Fibroblast of the aortic adventitia (primary cell): ENCODE data around the gene SLC2A6. TPM values are rescaled to one million over a fixed set of nuclear protein-coding genes. Genes with fewer than 3 reads are reported as not detected.
A peak's percentile ranks its signal among the peaks of the same experiment; 100 is the strongest.

Experiments
- DNase-seq: peaks from one replicate; pipeline ENCODE4 v3.0.0-alpha.2; 2010; ENCODE audit warnings: low read depth
- H3K4me3 ChIP-seq: 2 replicates; pipeline ENCODE4 v1.5.1; 2011; ENCODE audit warnings: low read depth, mild to moderate bottlenecking, control low read depth, low read length, moderate library complexity
- total RNA-seq: library from RNA; depleted of rRNA; stranded (reverse); fragments of >200 nt; gene quantifications from 2 replicates; pipeline ENCODE4 v1.2.3, GENCODE V29; 2012; ENCODE audit warnings: low replicate concordance
- TF ChIP-seq, protein P1 (sequence below): IDR thresholded peaks from 2 replicates; pipeline ENCODE4 v1.5.1; 2011; ENCODE audit warnings: mild to moderate bottlenecking, low read length, control low read depth, inconsistent platforms; ENCODE audit not compliant: insufficient read depth

The SLC2A6 gene
- total RNA-seq, 1 donor = 7.3 TPM

DNA sequence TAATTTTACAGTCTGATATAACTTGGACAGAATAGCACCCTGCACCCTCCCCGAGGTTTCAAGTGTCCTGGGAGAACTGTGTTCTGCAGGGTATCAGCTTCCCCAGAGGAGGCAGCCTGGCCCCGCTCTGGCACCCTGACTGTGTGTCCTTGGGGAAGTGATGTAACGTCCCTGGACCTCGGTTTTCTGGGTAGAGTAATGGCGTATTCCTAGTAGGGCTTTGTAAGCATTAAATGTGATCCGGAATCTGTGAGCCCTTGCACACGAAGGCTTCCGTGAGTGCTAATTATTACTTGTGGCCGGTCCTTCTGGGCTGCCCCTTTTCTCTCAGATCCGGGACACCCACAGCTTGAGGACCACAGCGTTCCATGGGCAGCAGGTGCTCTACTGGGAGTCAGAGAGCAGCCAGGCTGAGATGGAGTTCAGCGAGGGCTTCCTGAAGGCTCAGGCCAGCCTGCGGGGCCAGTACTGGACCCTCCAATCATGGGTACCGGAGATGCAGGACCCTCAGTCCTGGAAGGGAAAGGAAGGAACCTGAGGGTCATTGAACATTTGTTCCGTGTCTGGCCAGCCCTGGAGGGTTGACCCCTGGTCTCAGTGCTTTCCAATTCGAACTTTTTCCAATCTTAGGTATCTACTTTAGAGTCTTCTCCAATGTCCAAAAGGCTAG, 20.1 kb downstream of the SLC2A6 start:
- peak overlapping the region; percentile 91 for H3K4me3 ChIP-seq
- TF ChIP-seq, protein P1, sequence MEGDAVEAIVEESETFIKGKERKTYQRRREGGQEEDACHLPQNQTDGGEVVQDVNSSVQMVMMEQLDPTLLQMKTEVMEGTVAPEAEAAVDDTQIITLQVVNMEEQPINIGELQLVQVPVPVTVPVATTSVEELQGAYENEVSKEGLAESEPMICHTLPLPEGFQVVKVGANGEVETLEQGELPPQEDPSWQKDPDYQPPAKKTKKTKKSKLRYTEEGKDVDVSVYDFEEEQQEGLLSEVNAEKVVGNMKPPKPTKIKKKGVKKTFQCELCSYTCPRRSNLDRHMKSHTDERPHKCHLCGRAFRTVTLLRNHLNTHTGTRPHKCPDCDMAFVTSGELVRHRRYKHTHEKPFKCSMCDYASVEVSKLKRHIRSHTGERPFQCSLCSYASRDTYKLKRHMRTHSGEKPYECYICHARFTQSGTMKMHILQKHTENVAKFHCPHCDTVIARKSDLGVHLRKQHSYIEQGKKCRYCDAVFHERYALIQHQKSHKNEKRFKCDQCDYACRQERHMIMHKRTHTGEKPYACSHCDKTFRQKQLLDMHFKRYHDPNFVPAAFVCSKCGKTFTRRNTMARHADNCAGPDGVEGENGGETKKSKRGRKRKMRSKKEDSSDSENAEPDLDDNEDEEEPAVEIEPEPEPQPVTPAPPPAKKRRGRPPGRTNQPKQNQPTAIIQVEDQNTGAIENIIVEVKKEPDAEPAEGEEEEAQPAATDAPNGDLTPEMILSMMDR = no peak
- no peak for DNase-seq

DNA sequence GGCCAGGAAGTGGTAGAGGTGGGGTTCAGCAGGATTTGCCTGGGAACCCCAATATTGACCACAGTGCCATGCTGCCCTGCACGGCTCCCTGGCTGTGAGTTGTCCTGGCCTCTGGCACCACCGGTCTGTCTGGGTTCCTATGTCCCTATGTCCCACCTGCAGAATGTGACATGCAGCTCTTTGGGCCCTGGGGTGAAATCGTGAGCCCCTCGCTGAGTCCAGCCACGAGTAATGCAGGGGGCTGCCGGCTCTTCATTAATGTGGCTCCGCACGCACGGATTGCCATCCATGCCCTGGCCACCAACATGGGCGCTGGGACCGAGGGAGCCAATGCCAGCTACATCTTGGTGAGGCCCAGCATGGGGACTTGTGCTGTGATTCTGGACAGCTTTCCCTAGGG, 21.2 kb downstream of the SLC2A6 start:
- no peak for DNase-seq
- H3K4me3 ChIP-seq = no peak overlapping the region
- TF ChIP-seq, protein P1 = no peak

DNA sequence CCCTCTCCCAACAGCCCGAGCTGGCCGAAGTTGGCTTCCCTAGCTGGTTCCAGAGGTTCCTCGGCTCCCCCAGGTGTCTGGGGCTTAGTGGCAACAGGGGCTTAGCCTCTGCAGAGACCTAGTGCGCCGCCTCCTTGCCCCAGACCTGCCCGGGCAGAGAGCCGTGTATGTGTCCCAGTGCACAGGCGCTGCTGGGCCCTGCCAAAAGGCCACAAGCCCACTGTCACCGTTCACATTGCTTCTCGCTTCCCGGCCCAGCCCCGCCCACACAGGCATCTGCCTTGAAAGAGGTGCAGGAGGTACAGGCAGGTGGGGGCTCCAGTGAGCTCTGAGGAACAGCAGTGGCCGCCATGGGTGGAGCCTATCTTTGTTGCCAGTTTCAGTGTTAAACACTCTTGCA, 21.7 kb downstream of the SLC2A6 start:
- no peak overlapping the region for H3K4me3 ChIP-seq
- TF ChIP-seq, protein P1 = no peak
- DNase-seq = no peak

DNA sequence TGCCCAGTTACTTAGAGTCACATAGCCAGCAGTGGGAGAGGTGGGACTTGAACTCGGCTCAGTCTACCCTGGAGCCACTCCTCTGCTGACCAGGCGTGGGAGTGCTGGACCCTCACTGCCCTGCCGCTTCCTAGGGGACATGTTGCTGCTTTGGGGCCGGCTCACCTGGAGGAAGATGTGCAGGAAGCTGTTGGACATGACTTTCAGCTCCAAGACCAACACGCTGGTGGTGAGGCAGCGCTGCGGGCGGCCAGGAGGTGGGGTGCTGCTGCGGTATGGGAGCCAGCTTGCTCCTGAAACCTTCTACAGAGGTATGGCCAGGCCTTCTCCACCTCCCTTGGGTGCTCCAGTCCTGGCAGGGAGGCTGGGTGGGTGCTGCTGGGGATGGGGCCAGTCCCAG, 22.5 kb downstream of the SLC2A6 start:
- DNase-seq = no peak
- H3K4me3 ChIP-seq = no peak overlapping the region
- TF ChIP-seq, protein P1 = no peak

DNA sequence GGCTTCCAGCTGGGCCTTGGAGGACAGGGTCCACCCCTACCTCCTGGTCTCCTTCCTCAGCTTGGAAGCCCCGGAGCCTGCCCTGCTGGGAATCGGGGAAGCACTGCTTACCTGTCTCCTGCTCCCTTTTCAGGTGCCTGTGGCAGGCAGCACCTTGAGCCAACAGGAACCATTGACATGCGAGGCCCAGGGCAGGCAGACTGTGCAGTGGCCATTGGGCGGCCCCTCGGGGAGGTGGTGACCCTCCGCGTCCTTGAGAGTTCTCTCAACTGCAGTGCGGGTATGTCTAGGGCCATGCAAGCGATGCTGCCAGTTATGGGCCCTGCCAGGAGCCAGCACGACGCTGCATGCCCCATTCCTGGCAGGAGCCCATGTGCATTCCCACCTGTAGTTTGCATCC, 23.0 kb downstream of the SLC2A6 start:
- no peak for DNase-seq
- no peak overlapping the region for H3K4me3 ChIP-seq
- TF ChIP-seq, protein P1 = no peak

DNA sequence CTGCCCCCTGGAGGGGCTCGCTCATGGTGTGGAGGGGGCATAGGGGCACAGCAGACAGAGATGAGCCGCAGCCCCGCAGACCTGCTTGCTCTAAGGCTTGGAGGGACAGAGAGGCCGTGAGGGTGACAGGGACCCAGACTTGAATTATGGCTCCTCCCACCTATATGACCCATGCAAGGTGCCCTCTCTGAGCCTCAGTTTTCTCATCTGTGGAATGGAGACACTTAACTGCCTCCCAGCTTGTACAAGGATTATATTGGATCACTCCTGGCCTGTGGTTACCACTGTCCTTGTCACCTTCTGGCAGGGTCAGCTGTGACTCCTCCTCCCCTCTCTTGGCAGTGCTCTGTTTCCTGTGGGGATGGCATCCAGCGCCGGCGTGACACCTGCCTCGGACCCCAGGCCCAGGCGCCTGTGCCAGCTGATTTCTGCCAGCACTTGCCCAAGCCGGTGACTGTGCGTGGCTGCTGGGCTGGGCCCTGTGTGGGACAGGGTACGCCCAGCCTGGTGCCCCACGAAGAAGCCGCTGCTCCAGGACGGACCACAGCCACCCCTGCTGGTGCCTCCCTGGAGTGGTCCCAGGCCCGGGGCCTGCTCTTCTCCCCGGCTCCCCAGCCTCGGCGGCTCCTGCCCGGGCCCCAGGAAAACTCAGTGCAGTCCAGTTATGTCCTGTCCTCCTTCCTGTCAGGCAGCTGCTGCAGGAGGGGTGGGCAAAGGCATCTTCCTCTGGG, 23.8 kb downstream of the SLC2A6 start:
- no peak for DNase-seq
- TF ChIP-seq, protein P1 = no peak

DNA sequence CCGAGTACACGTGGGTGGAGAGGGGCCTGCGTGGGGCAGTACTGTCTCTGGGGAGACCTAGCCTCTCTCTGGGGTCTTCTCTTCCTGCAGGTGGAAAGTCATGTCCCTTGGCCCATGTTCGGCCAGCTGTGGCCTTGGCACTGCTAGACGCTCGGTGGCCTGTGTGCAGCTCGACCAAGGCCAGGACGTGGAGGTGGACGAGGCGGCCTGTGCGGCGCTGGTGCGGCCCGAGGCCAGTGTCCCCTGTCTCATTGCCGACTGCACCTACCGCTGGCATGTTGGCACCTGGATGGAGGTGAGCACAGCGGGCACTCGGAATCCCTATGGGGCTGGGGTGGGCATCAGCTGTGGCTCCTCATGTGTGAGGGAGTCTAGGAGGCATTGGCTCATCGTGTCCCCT, 24.6 kb downstream of the SLC2A6 start:
- TF ChIP-seq, protein P1 = no peak
- no peak overlapping the region for H3K4me3 ChIP-seq
- DNase-seq = no peak

More for the DNA sequence above, 23.8 kb downstream of the SLC2A6 start:
- H3K4me3 ChIP-seq = no peak overlapping the region
